ENCODE results near the gene XG.

DNA sequence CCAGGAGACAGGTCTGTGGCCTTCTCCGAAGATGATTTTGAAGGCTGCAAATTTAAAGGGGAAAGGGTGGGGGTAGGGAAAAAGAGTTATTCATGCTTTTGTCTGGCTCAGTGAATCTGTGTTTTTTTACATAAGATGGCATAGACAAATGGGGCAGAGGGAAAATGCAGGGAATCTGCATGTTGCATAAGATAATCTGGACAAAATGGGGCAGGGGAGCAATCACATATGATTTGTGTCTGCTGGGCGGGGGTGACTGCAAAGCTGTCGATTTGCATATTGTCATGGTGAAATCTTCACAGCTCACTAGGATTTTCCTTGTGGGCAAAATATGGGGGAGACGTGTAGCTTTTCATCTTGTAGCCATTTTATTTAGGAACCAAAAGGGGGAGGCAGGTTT, 47.5 kb downstream of the XG start:
- TF ChIP-seq POLR2A (IDR thresholded peaks at IDR 0.05; ENCODE audit: low read depth, low read length) (no peak), POLR2AphosphoS5 (IDR thresholded peaks at IDR 0.05; ENCODE audit: low read depth, low read length) (no peak), TAF1 (IDR thresholded peaks at IDR 0.05; ENCODE audit: low read depth, low read length) (no peak), SPI1 (IDR thresholded peaks at IDR 0.05; ENCODE audit: low read depth, low read length) (no peak)
